H1 (cell line): ENCODE measurements around the gene DNER. TPM values are rescaled to one million over a fixed set of nuclear protein-coding genes. Genes with fewer than 3 reads are reported as not detected.

Experiments
- CTCF ChIA-PET: fragments of 300-600 bp; sonication (Branson Sonifier 250); formaldehyde crosslinking; loops from one replicate; lab custom pipeline; 2021; ENCODE audit not compliant: partially characterized antibody; lab: Charles Lee
- POLR2A ChIA-PET: fragments of 300-600 bp; sonication (Branson Sonifier 250); formaldehyde crosslinking; loops from one replicate; lab custom pipeline; 2021; ENCODE audit warnings: inconsistent platforms; ENCODE audit not compliant: partially characterized antibody; lab: Charles Lee
- DNase-seq, 2 experiments: peaks; one replicate each; pipeline versions ENCODE4 v3.0.0 to v3.0.0-alpha.2; 2010 to 2022; ENCODE audit warnings: low spot score in 2 of 2, low read depth in 1 of 2, mixed read lengths in 1 of 2
- FAIRE-seq: peaks from 2 replicates; lab custom pipeline; 2011; peaks lifted over from hg19 to GRCh38; lab: Jason Lieb, UNC
- H2AFZ ChIP-seq: 2 replicates; pipeline ENCODE4 v1.8.1; 2012; ENCODE audit warnings: low read length, inconsistent platforms
- H2AK5ac ChIP-seq: 2 replicates; pipeline ENCODE4 v1.6.1; 2013; ENCODE audit warnings: low read depth, low read length
- H2BK120ac ChIP-seq: replicated peaks from 2 replicates; pipeline ENCODE3; 2013; ENCODE audit warnings: low read depth, low read length, inconsistent platforms
- H2BK12ac ChIP-seq: 2 replicates; pipeline ENCODE4 v1.6.1; 2013; ENCODE audit warnings: low read depth, low read length
- H2BK15ac ChIP-seq: 2 replicates; pipeline ENCODE4 v1.6.1; 2013; ENCODE audit warnings: low read length
- H2BK20ac ChIP-seq: 2 replicates; pipeline ENCODE4 v1.6.1; 2013; ENCODE audit warnings: low read length
- H2BK5ac ChIP-seq: 2 replicates; pipeline ENCODE4 v1.6.1; 2013; ENCODE audit warnings: low read depth, low read length
- H3K14ac ChIP-seq: 2 replicates; pipeline ENCODE4 v1.6.1; 2013; ENCODE audit warnings: inconsistent platforms; ENCODE audit not compliant: insufficient read length
- H3K18ac ChIP-seq: 2 replicates; pipeline ENCODE4 v1.6.1; 2013; ENCODE audit warnings: low read length; ENCODE audit errors: extremely low read depth
- H3K23ac ChIP-seq: 2 replicates; pipeline ENCODE4 v1.6.1; 2013; ENCODE audit warnings: inconsistent platforms; ENCODE audit not compliant: insufficient read length
- H3K23me2 ChIP-seq: 2 replicates; pipeline ENCODE4 v1.6.1; 2013; ENCODE audit warnings: low read depth, low read length
- H3K27ac ChIP-seq: 2 replicates; pipeline ENCODE4 v1.6.1; 2011; ENCODE audit warnings: low read depth, low read length, inconsistent platforms
- H3K27me3 ChIP-seq, 4 experiments: replicated peaks in 1 of 4; 1 replicate in 1 of 4; 2 replicates in 3 of 4; pipeline versions ENCODE4 v1.6.1 to v1.8.1; 2011 to 2013; ENCODE audit warnings: low read length in 3 of 4, mild to moderate bottlenecking in 3 of 4, inconsistent platforms in 2 of 4, mixed read lengths in 2 of 4, moderate library complexity in 1 of 4; ENCODE audit not compliant: control insufficient read depth in 3 of 4, insufficient read depth in 3 of 4; ENCODE audit errors: extremely low read depth in 1 of 4
- H3K36me3 ChIP-seq, 4 experiments: 2 replicates each; pipeline versions ENCODE4 v1.6.1 to v1.8.1; 2011 to 2013; ENCODE audit warnings: mild to moderate bottlenecking in 4 of 4, low read length in 3 of 4, moderate library complexity in 2 of 4, control low read depth in 1 of 4, inconsistent platforms in 1 of 4; ENCODE audit not compliant: insufficient read depth in 4 of 4, control insufficient read depth in 2 of 4
- H3K4ac ChIP-seq: replicated peaks from 2 replicates; pipeline ENCODE3; 2013; ENCODE audit warnings: low read length, low read depth, mixed read lengths, inconsistent platforms; ENCODE audit not compliant: insufficient read length
- H3K4me1 ChIP-seq, 4 experiments: replicated peaks in 1 of 4; 1 replicate in 1 of 4; 2 replicates in 3 of 4; pipeline versions ENCODE4 v1.6.1 to v1.8.1; 2011 to 2013; ENCODE audit warnings: low read length in 3 of 4, inconsistent platforms in 2 of 4, mixed read lengths in 1 of 4; ENCODE audit not compliant: insufficient read depth in 4 of 4, control insufficient read depth in 3 of 4
- H3K4me2 ChIP-seq, 2 experiments: 2 replicates each; pipeline versions ENCODE4 v1.6.1 to v1.8.1; 2011 to 2013; ENCODE audit warnings: low read depth in 2 of 2, low read length in 2 of 2, control low read depth in 1 of 2, inconsistent platforms in 1 of 2, mild to moderate bottlenecking in 1 of 2; ENCODE audit not compliant: insufficient read depth in 1 of 2
- H3K4me3 ChIP-seq, 4 experiments: fragments of 200-600, 300-600 bp in 1 of 4; sonication (generic), shearing (Covaris generic), sonication (Bioruptor Twin) in 1 of 4; 2 replicates each; pipeline versions ENCODE4 v1.5.1 to v1.8.1; 2011 to 2016; ENCODE audit warnings: low read length in 4 of 4, low read depth in 3 of 4, control low read depth in 2 of 4, inconsistent platforms in 2 of 4, mild to moderate bottlenecking in 2 of 4, mixed read lengths in 1 of 4, moderate library complexity in 1 of 4; ENCODE audit not compliant: insufficient read depth in 2 of 4; ENCODE audit errors: extremely low read depth in 1 of 4
- H3K56ac ChIP-seq: replicated peaks from 2 replicates; pipeline ENCODE3; 2013; ENCODE audit warnings: low read depth, mild to moderate bottlenecking, mixed read lengths, low read length, inconsistent platforms; ENCODE audit not compliant: insufficient read length
- H3K79me1 ChIP-seq: 2 replicates; pipeline ENCODE4 v1.6.1; 2013; ENCODE audit warnings: low read depth, low read length, control low read depth
- H3K79me2 ChIP-seq, 2 experiments: 2 replicates each; pipeline versions ENCODE4 v1.6.1 to v1.8.1; 2012 to 2013; ENCODE audit warnings: low read length in 2 of 2, mild to moderate bottlenecking in 2 of 2, inconsistent platforms in 1 of 2; ENCODE audit not compliant: insufficient read depth in 2 of 2, control insufficient read depth in 1 of 2
- H3K9ac ChIP-seq, 4 experiments: replicated peaks in 1 of 4; 1 replicate in 1 of 4; 2 replicates in 3 of 4; pipeline versions ENCODE4 v1.6.1 to v1.8.1; 2011 to 2013; ENCODE audit warnings: low read depth in 3 of 4, low read length in 3 of 4, control low read depth in 2 of 4, mild to moderate bottlenecking in 2 of 4, moderate library complexity in 2 of 4, inconsistent platforms in 1 of 4; ENCODE audit errors: extremely low read depth in 1 of 4
- H3K9me3 ChIP-seq, 2 experiments: 2 replicates each; pipeline versions ENCODE4 v1.6.1 to v1.8.1; 2012 to 2013; ENCODE audit warnings: mild to moderate bottlenecking in 2 of 2, moderate library complexity in 2 of 2, control low read depth in 1 of 2, inconsistent platforms in 1 of 2, low read depth in 1 of 2, low read length in 1 of 2, mixed read lengths in 1 of 2; ENCODE audit not compliant: insufficient read depth in 2 of 2
- H4K20me1 ChIP-seq, 2 experiments: replicated peaks in 1 of 2; 2 replicates each; pipeline versions ENCODE3 to v1.8.1; 2011 to 2013; ENCODE audit warnings: inconsistent platforms in 2 of 2, low read length in 2 of 2, mild to moderate bottlenecking in 1 of 2; ENCODE audit not compliant: insufficient read depth in 2 of 2, control insufficient read depth in 1 of 2
- H4K5ac ChIP-seq: 2 replicates; pipeline ENCODE4 v1.6.1; 2013; ENCODE audit warnings: low read length, low read depth, mixed read lengths, inconsistent platforms; ENCODE audit not compliant: insufficient read length
- H4K8ac ChIP-seq: 2 replicates; pipeline ENCODE4 v1.8.0; 2013; ENCODE audit warnings: mild to moderate bottlenecking, moderate library complexity, low read length, inconsistent platforms; ENCODE audit not compliant: insufficient read depth; ENCODE audit errors: extremely low read depth
- H4K91ac ChIP-seq: replicated peaks from 2 replicates; pipeline ENCODE3; 2013; ENCODE audit warnings: low read length, mixed read lengths, inconsistent platforms; ENCODE audit not compliant: insufficient read length
- JUN ChIP-seq: IDR thresholded peaks from 2 replicates; pipeline ENCODE4 v1.6.1; 2011; ENCODE audit warnings: low read depth, mild to moderate bottlenecking, improper control_type of control experiment, low read length
- SRF ChIP-seq: IDR thresholded peaks from 2 replicates; pipeline ENCODE4 v1.6.1; 2011; ENCODE audit warnings: mild to moderate bottlenecking, low read depth, low read length, moderate library complexity
- YY1 ChIP-seq: IDR thresholded peaks from 2 replicates; pipeline ENCODE4 v1.6.1; 2011; ENCODE audit warnings: low read depth, mild to moderate bottlenecking, low read length
- WGBS, 2 experiments: shearing (Covaris generic) in 1 of 2; methylation state at CpG; one replicate each; pipeline versions ENCODE4 v1.1.6 to v1.1.7; 2013 to 2015; ENCODE audit warnings: low lambda C conversion rate in 2 of 2, mixed read lengths in 2 of 2, inconsistent platforms in 1 of 2, low coverage in 1 of 2, missing lambda C conversion rate in 1 of 2; ENCODE audit not compliant: insufficient replicate concordance in 2 of 2, insufficient coverage in 1 of 2, insufficient read length in 1 of 2; ENCODE audit errors: extremely low coverage in 1 of 2, missing lambda C conversion rate in 1 of 2; 5-methylcytosine and 5-hydroxymethylcytosine counted together
- polyA plus RNA-seq, 7 experiments: library from polyadenylated mRNA; depleted of rRNA in 3 of 7; stranded (reverse) in 5 of 7; unstranded in 2 of 7; fragments of >200 nt in 5 of 7; fragments of 200-250 nt in 2 of 7; gene quantifications; 1 replicate in 5 of 7; 2 replicates in 1 of 7; 4 replicates in 1 of 7; pipeline versions ENCODE4 v1.2.1 to v1.2.3, GENCODE V29; 2011 to 2013; ENCODE audit warnings: missing spikeins in 2 of 7, mixed read lengths in 2 of 7
- total RNA-seq: library from RNA; stranded (reverse); fragmentation: NEBNext Ultra II Directional; extraction: Animal tissue kit (Norgen Biotek cat#: 25700); gene quantifications from 2 replicates; pipeline ENCODE4 v1.2.1, GENCODE V29; 2021

The DNER gene
- total and polyA plus RNA-seq, 2 of the 8 experiments (the other 6 are each of a cell fraction or from before 2014, with no cell fraction given): 6.8 to 16.3 TPM

DNA sequence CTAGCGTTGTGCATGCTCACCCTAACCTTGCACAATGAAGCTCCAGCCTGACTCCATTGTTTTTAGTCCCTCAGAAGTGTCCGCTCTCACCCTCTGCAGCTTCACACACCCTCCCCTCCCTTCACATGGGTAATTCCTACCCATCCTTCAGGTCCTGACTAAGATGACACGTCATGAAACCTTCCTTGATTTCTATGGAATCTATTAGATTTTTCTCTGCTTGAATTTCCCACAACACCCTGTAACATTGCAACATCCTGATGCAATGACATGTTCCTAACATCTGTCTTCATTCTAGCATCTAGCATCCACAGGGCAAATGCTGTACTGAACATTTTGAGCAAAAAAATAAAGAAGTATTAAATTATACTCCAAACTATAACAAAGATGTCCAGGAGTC is 366.2 kb downstream of the DNER start:
- Histone ChIP-seq H3K23ac (no peak overlapping the region), H4K91ac (no peak overlapping the region), H3K79me1 (no peaks in the 10 kb centered on the region), H3K4me1 (no peaks in the 10 kb centered on the region), H3K9me3 (no peaks in the 10 kb centered on the region), H4K8ac (no peak overlapping the region), H2BK20ac (no peak overlapping the region), H3K56ac (no peak overlapping the region), H3K9ac (no peak overlapping the region), H2BK120ac (no peak overlapping the region), H3K27me3 (no peaks in the 10 kb centered on the region), H4K5ac (no peak overlapping the region), H3K23me2 (no peaks in the 10 kb centered on the region), H3K14ac (no peak overlapping the region), H3K4ac (no peak overlapping the region), H2BK12ac (no peak overlapping the region), H3K4me3 (no peak overlapping the region), H4K20me1 (no peaks in the 10 kb centered on the region), H2BK5ac (no peak overlapping the region), H3K4me2 (no peak overlapping the region), H2BK15ac (no peak overlapping the region), H3K18ac (no peak overlapping the region), H2AK5ac (no peak overlapping the region), H3K79me2 (no peaks in the 10 kb centered on the region), H2AFZ (no peak overlapping the region), H3K36me3 (no peaks in the 10 kb centered on the region), H3K27ac (no peak overlapping the region)
- CTCF ChIA-PET: interaction anchor here (0.6 to 2.3 kb wide), 3 partner anchors 9 to 406 kb away, joined by 3 to 5 read pairs (median 3); no protein-coding TSS in a partner anchor
- FAIRE-seq: no peak
- DNase-seq: no peak
- WGBS, 2 experiments: 88% methylated on average over 3 of the region's 3 CpGs; no CpG with 5 or more reads in 1 of the 2 experiments
- POLR2A ChIA-PET: no interaction called here
- TF ChIP-seq YY1 (no peak), JUN (no peak), SRF (no peak)
